ENCODE data around the gene JMJD7. TPM values are rescaled to one million over a fixed set of nuclear protein-coding genes. Genes with fewer than 3 reads are reported as not detected.

The JMJD7 gene
- total RNA-seq, 2 experiments from 2014 or later: 17.1 to 17.6 TPM

DNA sequence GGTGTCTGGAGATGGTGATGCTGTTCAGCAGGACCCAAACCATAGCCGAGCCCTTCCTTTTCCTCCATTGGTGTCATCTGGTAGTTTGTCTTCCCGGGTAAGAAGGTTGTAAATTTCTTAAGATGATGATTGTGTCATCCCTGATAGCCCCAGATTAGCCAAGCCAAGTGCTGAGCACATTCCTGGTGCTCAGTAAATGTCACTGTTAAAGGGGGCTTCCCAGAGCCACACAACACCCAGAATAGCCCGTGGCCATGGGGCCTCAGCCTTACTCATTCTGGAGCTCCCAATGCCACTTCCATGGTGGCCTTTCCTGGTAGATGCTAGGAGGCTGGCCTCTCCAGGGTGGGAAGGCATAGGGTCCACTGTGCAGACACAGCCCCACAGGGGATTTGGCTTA is 6.2 kb downstream of the JMJD7 start:
- CTCF ChIA-PET: no interaction called here
- H3K36me3 Mint-ChIP-seq (ENCODE audit: low read depth): peaks cover 11% of the 10 kb centered on the region
- DNase-seq (no peak), ATAC-seq (no peak)
- no peak overlapping the region for H3K4me3 Mint-ChIP-seq
- H3K27ac Mint-ChIP-seq: no peak overlapping the region
- intact Hi-C loops (cut with DNase I, micrococcal nuclease): no loop called here
- peaks cover 35% of the 10 kb centered on the region for H3K4me1 Mint-ChIP-seq
- H3K27me3 Mint-ChIP-seq: no peaks in the 10 kb centered on the region
- POLR2A ChIA-PET: no interaction called here
- H3K9me3 Mint-ChIP-seq (ENCODE audit: low read depth): no peaks in the 10 kb centered on the region

DNA sequence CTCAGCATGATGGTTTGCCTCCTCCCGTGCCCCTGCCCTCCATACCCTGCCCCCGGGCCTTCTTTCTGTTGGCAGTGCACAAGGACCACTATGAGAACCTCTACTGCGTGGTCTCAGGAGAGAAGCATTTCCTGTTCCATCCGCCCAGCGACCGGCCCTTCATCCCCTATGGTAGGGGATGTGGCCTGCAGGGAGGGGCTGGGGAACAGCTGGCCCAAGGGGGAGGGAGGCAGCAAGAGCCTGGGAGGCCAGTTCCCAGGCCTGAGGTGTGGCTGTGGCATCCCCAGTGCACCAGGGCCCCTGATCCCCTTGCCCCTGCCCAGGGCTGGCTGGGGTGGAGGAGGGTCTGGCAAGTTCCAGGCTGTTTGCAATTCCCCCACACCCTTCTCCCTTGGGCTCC is 8.2 kb downstream of the JMJD7 start:
- Mint-ChIP-seq H3K9me3 (ENCODE audit: low read depth) (no peaks in the 10 kb centered on the region), H3K4me1 (peaks cover 24% of the 10 kb centered on the region), H3K36me3 (ENCODE audit: low read depth) (peaks cover 11% of the 10 kb centered on the region), H3K27me3 (no peaks in the 10 kb centered on the region), H3K4me3 (no peak overlapping the region), H3K27ac (no peak overlapping the region)
- intact Hi-C loops (cut with DNase I, micrococcal nuclease): no loop called here
- ATAC-seq (no peak), DNase-seq (no peak)
- ChIA-PET POLR2A (no interaction called here), CTCF (no interaction called here)

DNA sequence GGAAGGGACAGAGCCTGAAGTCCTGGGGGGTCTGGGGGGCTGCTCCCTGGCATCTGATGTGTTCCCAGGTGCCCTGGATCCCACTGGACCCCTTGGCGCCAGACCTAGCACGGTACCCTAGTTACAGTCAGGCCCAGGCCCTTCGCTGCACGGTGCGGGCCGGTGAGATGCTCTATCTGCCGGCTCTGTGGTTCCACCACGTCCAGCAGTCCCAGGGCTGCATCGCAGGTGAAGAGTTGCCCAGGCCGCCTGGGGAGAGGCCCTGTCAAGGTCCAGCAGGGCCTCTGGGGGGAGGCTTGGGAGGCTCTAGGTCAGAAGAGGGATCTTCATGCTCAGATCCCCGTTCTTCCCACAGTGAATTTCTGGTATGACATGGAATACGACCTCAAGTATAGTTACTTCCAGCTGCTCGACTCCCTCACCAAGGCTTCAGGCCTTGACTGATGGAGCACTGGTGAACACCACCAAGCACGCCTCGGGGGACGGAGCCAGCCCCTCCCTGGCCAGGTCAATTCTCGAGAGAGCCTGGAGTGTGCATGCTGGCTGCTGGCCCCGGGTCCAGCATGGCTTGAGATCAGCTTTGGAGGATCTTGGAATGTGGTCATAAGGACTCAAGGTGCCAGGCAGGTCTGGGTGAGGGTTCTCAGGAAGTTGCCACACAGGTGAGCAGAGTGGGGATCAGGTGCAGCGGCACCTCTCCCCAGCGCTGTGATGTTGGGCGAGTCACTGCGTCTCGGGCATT is 9.0 kb downstream of the JMJD7 start:
- Mint-ChIP-seq H3K36me3 (ENCODE audit: low read depth) (peaks cover 9% of the 10 kb centered on the region), H3K4me1 (peaks cover 16% of the 10 kb centered on the region), H3K27me3 (no peaks in the 10 kb centered on the region), H3K9me3 (ENCODE audit: low read depth) (no peaks in the 10 kb centered on the region), H3K27ac (no peak overlapping the region), H3K4me3 (no peak overlapping the region)
- DNase-seq (no peak), ATAC-seq (no peak)
- intact Hi-C loops (cut with DNase I, micrococcal nuclease): no loop called here
- ChIA-PET POLR2A (no interaction called here), CTCF (interaction anchor here (0.6 kb wide), 1 partner anchor 18 kb away, joined by 3 read pairs; no protein-coding TSS in a partner anchor)

DNA sequence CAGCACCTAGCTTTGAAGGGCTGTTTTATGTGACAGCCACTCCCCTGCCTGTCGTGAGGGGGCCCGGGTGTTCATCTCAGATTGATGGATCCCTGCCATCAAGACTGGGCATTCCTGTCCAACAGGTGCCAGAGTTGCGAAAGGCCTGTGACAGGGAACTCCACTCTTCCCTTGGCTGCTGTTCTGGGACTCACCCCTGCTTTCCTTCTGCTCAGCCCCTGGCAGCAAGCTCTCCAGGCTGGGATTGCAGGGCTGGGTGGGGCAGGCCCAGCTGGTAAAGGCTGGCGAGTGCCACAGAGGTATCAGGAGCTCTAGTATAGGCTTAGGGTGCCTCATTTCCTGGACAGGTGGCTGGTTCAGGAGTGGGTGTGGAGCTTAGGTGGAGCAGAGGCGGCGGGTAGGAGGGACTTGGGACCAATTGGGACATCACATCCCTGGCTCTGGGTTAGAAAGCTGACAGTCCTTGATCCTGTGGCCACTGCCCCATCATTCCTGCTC is 10.6 kb downstream of the JMJD7 start, which contains the start of gene PLA2G4B:
PLA2G4B (plus strand) TSS at position 448 of the 498 bp plus-strand sequence. CDS start 67 bp downstream, outside the sequence.
- H3K27ac Mint-ChIP-seq: no peak within 1 kb of the TSS
- intact Hi-C loops (cut with DNase I, micrococcal nuclease): no loop called here
- peaks cover 3% of the 10 kb centered on the region for H3K4me1 Mint-ChIP-seq
- CTCF ChIA-PET: interaction anchor here (0.6 to 1.7 kb wide), 4 partner anchors 13 to 66 kb away, joined by 3 to 5 read pairs (median 4); no protein-coding TSS in a partner anchor
- H3K4me3 Mint-ChIP-seq: no peak within 1 kb of the TSS
- POLR2A ChIA-PET: no interaction called here
- H3K27me3 Mint-ChIP-seq: no peaks in the 10 kb centered on the region
- no peak for DNase-seq
- no peaks in the 10 kb centered on the region for H3K9me3 Mint-ChIP-seq (ENCODE audit: low read depth)
- no peak for ATAC-seq
- peaks cover 5% of the 10 kb centered on the region for H3K36me3 Mint-ChIP-seq (ENCODE audit: low read depth)

- no peak overlapping the region for H3K4me3 Mint-ChIP-seq
- peaks cover 5% of the 10 kb centered on the region for H3K36me3 Mint-ChIP-seq (ENCODE audit: low read depth)
- POLR2A ChIA-PET: no interaction called here
- intact Hi-C loops (cut with DNase I, micrococcal nuclease): no loop called here
- H3K9me3 Mint-ChIP-seq (ENCODE audit: low read depth): no peaks in the 10 kb centered on the region
- CTCF ChIA-PET: interaction anchor here (1.7 kb wide), 1 partner anchor 11 kb away, joined by 5 read pairs; no protein-coding TSS in a partner anchor
- DNase-seq (no peak), ATAC-seq (no peak)
- H3K27me3 Mint-ChIP-seq: no peaks in the 10 kb centered on the region
- no peak overlapping the region for H3K27ac Mint-ChIP-seq
- H3K4me1 Mint-ChIP-seq: no peaks in the 10 kb centered on the region
Measured at GRCh38 chr15:41839781-41840491, 12.0 kb downstream of the JMJD7 start.

DNA sequence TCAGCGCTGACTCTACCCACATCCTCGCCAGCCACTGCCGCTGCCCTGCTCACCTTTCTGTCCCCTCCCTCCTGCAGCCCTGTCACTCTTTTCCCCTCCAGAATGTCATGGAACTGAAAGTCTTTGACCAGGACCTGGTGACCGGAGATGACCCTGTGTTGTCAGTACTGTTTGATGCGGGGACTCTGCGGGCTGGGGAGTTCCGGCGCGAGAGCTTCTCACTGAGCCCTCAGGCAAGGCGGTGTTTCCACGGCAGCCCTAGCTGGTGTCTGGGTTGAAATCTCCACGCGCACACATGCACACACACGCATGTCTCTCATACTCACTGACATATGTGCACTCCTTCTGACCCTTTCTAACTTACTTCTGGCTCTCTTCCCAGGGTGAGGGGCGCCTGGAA is 12.8 kb downstream of the JMJD7 start:
- intact Hi-C loops (cut with DNase I, micrococcal nuclease): no loop called here
- Mint-ChIP-seq H3K36me3 (ENCODE audit: low read depth) (peaks cover 5% of the 10 kb centered on the region), H3K27ac (peak overlapping the region; percentile 25), H3K4me3 (no peak overlapping the region), H3K4me1 (no peaks in the 10 kb centered on the region), H3K27me3 (no peaks in the 10 kb centered on the region), H3K9me3 (ENCODE audit: low read depth) (no peaks in the 10 kb centered on the region)
- ChIA-PET POLR2A (no interaction called here), CTCF (no interaction called here)
- no peak for ATAC-seq
- DNase-seq: no peak

DNA sequence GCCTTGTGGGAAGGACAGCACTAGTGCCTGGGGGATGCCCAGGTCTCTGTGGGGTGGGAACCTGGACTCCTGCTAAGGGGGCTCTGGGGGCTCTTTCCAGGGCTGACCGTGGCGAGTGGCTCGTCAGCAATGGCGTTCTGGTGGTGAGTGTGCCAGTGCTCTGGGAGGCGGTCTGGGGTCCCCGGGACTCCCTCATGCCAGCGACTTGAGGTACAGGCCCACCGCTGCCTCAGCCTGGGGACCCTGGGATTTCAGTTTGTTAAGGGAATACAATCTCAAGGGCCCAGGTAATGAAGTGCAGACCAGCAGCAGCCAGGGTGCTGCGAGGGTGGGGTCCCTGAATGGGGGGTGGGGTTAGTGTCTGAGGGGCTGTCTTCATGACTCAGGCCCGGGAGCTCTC is 13.2 kb downstream of the JMJD7 start:
- intact Hi-C loops (cut with DNase I, micrococcal nuclease): no loop called here
- Mint-ChIP-seq H3K4me3 (no peak overlapping the region), H3K36me3 (ENCODE audit: low read depth) (peaks cover 6% of the 10 kb centered on the region), H3K4me1 (no peaks in the 10 kb centered on the region), H3K27me3 (no peaks in the 10 kb centered on the region), H3K27ac (no peak overlapping the region), H3K9me3 (ENCODE audit: low read depth) (no peaks in the 10 kb centered on the region)
- ATAC-seq (no peak), DNase-seq (no peak)
- POLR2A ChIA-PET: no interaction called here
- CTCF ChIA-PET: interaction anchor here (0.6 kb wide), 1 partner anchor 117 kb away, joined by 5 read pairs; no protein-coding TSS in a partner anchor

DNA sequence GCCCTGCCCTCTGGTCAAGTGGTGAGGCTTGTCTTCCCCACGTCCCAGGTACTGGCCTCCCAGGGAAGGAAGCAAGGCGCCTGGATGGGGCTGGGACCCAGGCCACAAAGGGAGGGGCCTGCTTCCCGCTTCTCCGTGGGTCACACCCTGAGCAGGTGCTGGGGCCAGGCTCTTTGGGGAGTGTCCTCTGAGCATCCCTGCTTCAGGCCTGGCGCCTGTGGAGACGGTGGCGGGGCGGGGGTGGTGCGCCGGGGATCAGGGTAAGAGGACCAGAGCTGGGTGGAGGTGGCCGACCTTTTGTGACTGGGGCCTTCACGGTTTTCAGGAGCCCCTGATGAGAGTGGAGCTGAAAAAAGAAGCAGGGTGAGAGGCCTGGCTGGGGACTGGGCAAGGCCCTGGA is 14.3 kb downstream of the JMJD7 start:
- Mint-ChIP-seq H3K4me3 (no peak overlapping the region), H3K36me3 (ENCODE audit: low read depth) (peaks cover 4% of the 10 kb centered on the region), H3K4me1 (no peaks in the 10 kb centered on the region), H3K27ac (no peak overlapping the region), H3K27me3 (no peaks in the 10 kb centered on the region), H3K9me3 (ENCODE audit: low read depth) (no peaks in the 10 kb centered on the region)
- CTCF ChIA-PET: no interaction called here
- no peak for DNase-seq
- intact Hi-C loops (cut with DNase I, micrococcal nuclease): no loop called here
- ATAC-seq: no peak
- POLR2A ChIA-PET: no interaction called here

- Mint-ChIP-seq H3K27me3 (no peaks in the 10 kb centered on the region), H3K36me3 (ENCODE audit: low read depth) (peaks cover 6% of the 10 kb centered on the region), H3K9me3 (ENCODE audit: low read depth) (no peaks in the 10 kb centered on the region), H3K4me1 (peaks cover 4% of the 10 kb centered on the region), H3K4me3 (no peak overlapping the region), H3K27ac (no peak overlapping the region)
- ATAC-seq (no peak), DNase-seq (no peak)
- intact Hi-C loops (cut with DNase I, micrococcal nuclease): no loop called here
- ChIA-PET CTCF (no interaction called here), POLR2A (no interaction called here)
Measured at GRCh38 chr15:41843571-41843970, 15.7 kb downstream of the JMJD7 start.

DNA sequence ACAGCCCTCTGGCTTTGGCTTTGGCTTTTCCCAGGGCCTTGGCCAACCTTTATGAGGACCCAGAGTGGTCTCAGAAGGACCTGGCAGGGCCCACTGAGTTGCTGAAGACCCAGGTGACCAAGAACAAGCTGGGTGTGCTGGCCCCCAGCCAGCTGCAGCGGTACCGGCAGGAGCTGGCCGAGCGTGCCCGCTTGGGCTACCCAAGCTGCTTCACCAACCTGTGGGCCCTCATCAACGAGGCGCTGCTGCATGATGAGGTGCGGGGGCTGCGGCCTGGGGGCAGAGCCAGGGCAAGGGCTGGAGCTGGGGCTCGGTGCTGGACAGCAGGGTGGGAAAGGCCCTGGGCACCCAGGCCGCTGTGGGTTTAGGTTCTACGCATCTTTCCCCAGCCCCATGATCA is 16.9 kb downstream of the JMJD7 start:
- Mint-ChIP-seq H3K36me3 (ENCODE audit: low read depth) (peaks cover 6% of the 10 kb centered on the region), H3K9me3 (ENCODE audit: low read depth) (no peaks in the 10 kb centered on the region), H3K4me3 (no peak overlapping the region), H3K27me3 (no peaks in the 10 kb centered on the region), H3K27ac (no peak overlapping the region), H3K4me1 (peaks cover 6% of the 10 kb centered on the region)
- POLR2A ChIA-PET: interaction anchor here (0.6 kb wide), 2 partner anchors 12 to 315 kb away, joined by 3 read pairs; no protein-coding TSS in a partner anchor
- no peak for DNase-seq
- intact Hi-C loops (cut with DNase I, micrococcal nuclease): no loop called here
- CTCF ChIA-PET: interaction anchor here (0.7 to 1.0 kb wide), 2 partner anchors 37 to 211 kb away, joined by 3 to 4 read pairs; no protein-coding TSS in a partner anchor
- ATAC-seq: no peak

GRCh38 chr15:41847206-41847605 is 19.3 kb downstream of the JMJD7 start:
- Mint-ChIP-seq H3K4me1 (peaks cover 6% of the 10 kb centered on the region), H3K27me3 (no peaks in the 10 kb centered on the region), H3K36me3 (ENCODE audit: low read depth) (peaks cover 6% of the 10 kb centered on the region), H3K27ac (no peak overlapping the region), H3K9me3 (ENCODE audit: low read depth) (no peaks in the 10 kb centered on the region), H3K4me3 (no peak overlapping the region)
- DNase-seq (no peak), ATAC-seq (no peak)
- POLR2A ChIA-PET: interaction anchor here (1.1 kb wide), 1 partner anchor 69 kb away, joined by 3 read pairs; no protein-coding TSS in a partner anchor
- intact Hi-C loops (cut with DNase I, micrococcal nuclease): no loop called here
- CTCF ChIA-PET: interaction anchor here (1.4 kb wide), 1 partner anchor 58 kb away, joined by 3 read pairs; no protein-coding TSS in a partner anchor
